Measurements from ENCODE around the gene ARAP2. TPM values are rescaled to one million over a fixed set of nuclear protein-coding genes. Genes with fewer than 3 reads are reported as not detected.

The ARAP2 gene
- total and polyA plus RNA-seq, 2 experiments from 2014 or later, result 0.92 to 4.8 TPM

GRCh38 chr4:36242629-36243354, 1.5 kb downstream of the ARAP2 start:
- no peak overlapping the region for H3K27ac ChIP-seq (ENCODE audit: low read depth)
- H3K36me3 ChIP-seq (ENCODE audit: insufficient read depth), result no peaks in the 10 kb centered on the region
- no peak overlapping the region for H3K4me3 ChIP-seq
- Mint-ChIP-seq H3K27me3 (ENCODE audit: insufficient read depth, low read depth, poor library complexity) (peaks cover 10% of the 10 kb centered on the region), H3K9me3 (no peaks in the 10 kb centered on the region), H3K4me1 (peaks cover 6% of the 10 kb centered on the region), H3K27ac (no peak overlapping the region), H3K36me3 (ENCODE audit: low read depth) (no peaks in the 10 kb centered on the region), H3K4me3 (no peak overlapping the region; the same call in 2 of the 3 replicates)
- ATAC-seq (no peak), DNase-seq (ENCODE audit: low spot score) (no peak)
- H3K4me2 ChIP-seq, result peak overlapping the region; percentile 80; the same call in 1 of the 2 replicates
- H2AFZ ChIP-seq, result no peak overlapping the region
- no peaks in the 10 kb centered on the region for H3K79me2 ChIP-seq (replicated peaks; ENCODE audit: insufficient read depth)
- no peaks in the 10 kb centered on the region; the same call in 1 of the 2 replicates for H3F3A ChIP-seq (replicated peaks; ENCODE audit: low read depth)
- TF ChIP-seq ZNF462 (CRISPR knock-in tag; IDR thresholded peaks at IDR 0.05) (no peak), EZH2phosphoT487 (IDR thresholded peaks at IDR 0.05; ENCODE audit: unreplicated experiment) (no peak), JUNB (IDR thresholded peaks at IDR 0.05; ENCODE audit: unreplicated experiment) (no peak), ZNF114 (CRISPR knock-in tag; IDR thresholded peaks at IDR 0.05) (no peak), ETS1 (IDR thresholded peaks at IDR 0.05) (no peak), EZH2 (IDR thresholded peaks at IDR 0.05; ENCODE audit: low read depth, unreplicated experiment) (no peak), POLR2AphosphoS5 (IDR thresholded peaks at IDR 0.05; ENCODE audit: low read depth) (no peak), CTCF (conservative IDR thresholded peaks at IDR 0.05; ENCODE audit: low read depth in 2 of 2) (no peak), ZNF331 (CRISPR knock-in tag; IDR thresholded peaks at IDR 0.05; ENCODE audit: low read depth) (no peak), REST (IDR thresholded peaks at IDR 0.05; ENCODE audit: unreplicated experiment) (no peak)
- H4K20me1 ChIP-seq (replicated peaks; ENCODE audit: insufficient read depth), result no peaks in the 10 kb centered on the region
- H3K9me2 ChIP-seq (ENCODE audit: insufficient read depth), result no peaks in the 10 kb centered on the region
- H3K27me3 ChIP-seq (ENCODE audit: insufficient read depth), result peaks cover 42% of the 10 kb centered on the region
- no peaks in the 10 kb centered on the region for H3K4me1 ChIP-seq (ENCODE audit: insufficient read depth)

Data from GM23338 (cell line).